AG04450 (cell line): ENCODE data around the gene LRP1B. TPM values are rescaled to one million over a fixed set of nuclear protein-coding genes. Genes with fewer than 3 reads are reported as not detected.

ENCODE experiments used
- CTCF ChIA-PET: fragments of 300-600, 350-600 bp; formaldehyde crosslinking; extraction: SDS; loops from one replicate; lab custom pipeline; 2022; ENCODE audit warnings: antibody characterized with exemption, inconsistent platforms; lab: Charles Lee
- POLR2A ChIA-PET: fragments of 350-600 bp; formaldehyde crosslinking; extraction: SDS; loops from one replicate; lab custom pipeline; 2021; ENCODE audit warnings: antibody characterized with exemption, inconsistent platforms; lab: Yijun Ruan, JAX
- DNase-seq: peaks from one replicate; pipeline ENCODE4 v3.0.0-alpha.2; 2011; ENCODE audit warnings: low read depth, low spot score
- H3K27ac ChIP-seq: one replicate; pipeline ENCODE4 v1.5.1; 2012; ENCODE audit warnings: low read depth, low read length, control low read depth
- H3K27me3 ChIP-seq: one replicate; pipeline ENCODE4 v1.6.0; 2012; ENCODE audit warnings: low read length; ENCODE audit not compliant: control insufficient read depth, insufficient read depth
- H3K4me3 ChIP-seq: 2 replicates; pipeline ENCODE4 v1.5.1; 2011; ENCODE audit warnings: mild to moderate bottlenecking, low read depth, low read length, control low read depth
- H3K9me3 ChIP-seq: 2 replicates; pipeline ENCODE4 v1.5.1; 2012; ENCODE audit warnings: low read length; ENCODE audit not compliant: control insufficient read depth, insufficient read depth
- CTCF ChIP-seq: IDR thresholded peaks from 2 replicates; pipeline ENCODE4 v1.5.1; 2011; ENCODE audit warnings: low read depth, low read length, control low read depth, inconsistent platforms
- polyA plus RNA-seq: library from polyadenylated mRNA; depleted of rRNA; stranded (reverse); fragments of >200 nt; gene quantifications from 2 replicates; pipeline ENCODE4 v1.2.3, GENCODE V29; 2011

The LRP1B gene
- polyA plus RNA-seq, 1 experiment, result 0.15 TPM

GRCh38 chr2:140455315-140455714 lies 1675.5 kb downstream of the LRP1B start:
- ChIA-PET POLR2A (no interaction called here), CTCF (no interaction called here)
- Histone ChIP-seq H3K9me3 (no peaks in the 10 kb centered on the region), H3K27me3 (no peaks in the 10 kb centered on the region), H3K27ac (no peak overlapping the region), H3K4me3 (no peak overlapping the region)
- no peak for DNase-seq
- TF ChIP-seq CTCF, result no peak

DNA sequence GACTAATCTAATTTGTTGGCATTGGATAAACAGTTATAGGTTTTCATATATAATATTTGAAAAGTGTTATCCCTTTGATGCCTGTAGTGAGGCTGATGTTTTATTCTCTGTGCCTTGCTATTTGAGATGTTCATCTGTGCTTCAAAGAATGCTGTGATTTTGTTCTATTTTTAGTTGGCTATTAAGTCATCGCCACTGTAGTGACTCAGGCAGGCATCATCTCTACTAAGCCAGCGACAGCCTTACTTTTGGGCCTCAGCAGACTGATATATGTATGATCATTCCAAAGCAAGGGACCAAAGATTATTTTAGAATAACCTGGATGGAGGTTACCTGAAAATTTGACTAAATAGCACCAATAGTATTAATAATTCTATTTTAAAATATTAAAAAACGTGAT lies 1676.1 kb downstream of the LRP1B start:
- peak; percentile 36 for DNase-seq
- no peaks in the 10 kb centered on the region for H3K9me3 ChIP-seq
- no peak overlapping the region for H3K4me3 ChIP-seq
- ChIA-PET POLR2A (no interaction called here), CTCF (no interaction called here)
- TF ChIP-seq CTCF, result no peak
- no peaks in the 10 kb centered on the region for H3K27me3 ChIP-seq
- H3K27ac ChIP-seq, result no peak overlapping the region

DNA sequence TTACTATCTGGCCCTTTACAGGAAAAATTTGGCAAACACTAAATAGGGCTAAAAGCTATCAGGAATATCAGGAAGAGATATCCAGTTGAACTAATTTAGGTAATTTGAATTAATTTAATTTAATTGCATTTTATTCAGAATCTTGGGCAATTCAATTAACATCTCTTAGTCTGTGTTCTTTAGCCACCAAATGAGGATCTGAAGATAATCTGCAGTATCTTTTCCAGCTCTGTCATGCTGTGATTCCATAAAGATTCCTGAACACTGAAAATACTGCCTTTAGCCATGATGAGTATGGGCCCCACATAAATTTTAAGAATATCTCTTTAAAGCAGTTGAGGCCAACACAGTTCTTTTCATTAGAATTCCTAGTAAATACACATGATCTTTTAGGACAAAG lies 1679.5 kb downstream of the LRP1B start:
- H3K27me3 ChIP-seq, result no peaks in the 10 kb centered on the region
- no peak for TF ChIP-seq CTCF
- no peak overlapping the region for H3K4me3 ChIP-seq
- ChIA-PET CTCF (no interaction called here), POLR2A (no interaction called here)
- DNase-seq, result no peak
- no peaks in the 10 kb centered on the region for H3K9me3 ChIP-seq
- H3K27ac ChIP-seq, result no peak overlapping the region

GRCh38 chr2:140442319-140442718 lies 1688.5 kb downstream of the LRP1B start:
- DNase-seq, result no peak
- no peak overlapping the region for H3K27ac ChIP-seq
- CTCF ChIA-PET, result interaction anchor here (0.7 kb wide), 1 partner anchor 421 kb away, joined by 3 read pairs; no protein-coding TSS in a partner anchor
- POLR2A ChIA-PET, result no interaction called here
- no peaks in the 10 kb centered on the region for H3K27me3 ChIP-seq
- no peaks in the 10 kb centered on the region for H3K9me3 ChIP-seq
- no peak for TF ChIP-seq CTCF
- no peak overlapping the region for H3K4me3 ChIP-seq

DNA sequence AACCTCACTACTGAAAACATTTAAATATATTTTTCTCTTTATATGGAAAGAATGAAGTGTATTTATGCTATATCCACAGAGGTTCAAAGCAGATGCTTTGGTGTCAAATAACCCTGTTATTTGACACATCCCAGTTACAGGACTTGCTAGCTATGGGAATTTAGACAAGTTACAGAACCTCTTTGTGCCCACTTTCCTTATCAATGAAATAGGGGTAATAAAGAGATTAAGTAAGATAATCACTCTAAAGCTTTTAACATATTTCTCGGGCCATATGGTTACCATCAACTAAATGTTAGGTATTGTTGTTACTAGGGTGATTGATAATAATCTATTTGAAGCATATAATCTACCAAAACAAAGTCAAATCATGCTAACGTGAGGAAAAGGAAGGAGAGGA lies 1690.0 kb downstream of the LRP1B start:
- ChIA-PET POLR2A (no interaction called here), CTCF (interaction anchor here (0.6 kb wide), 1 partner anchor 609 kb away, joined by 3 read pairs; no protein-coding TSS in a partner anchor)
- no peak for DNase-seq
- H3K4me3 ChIP-seq, result no peak overlapping the region
- H3K9me3 ChIP-seq, result no peaks in the 10 kb centered on the region
- no peaks in the 10 kb centered on the region for H3K27me3 ChIP-seq
- TF ChIP-seq CTCF, result no peak
- no peak overlapping the region for H3K27ac ChIP-seq
